Astrocyte of the spinal cord (primary cell): ENCODE measurements around the gene NUTM1.
A peak's percentile ranks its signal among the peaks of the same experiment; 100 is the strongest.
"Not testable (repeated sequence)": the region's sequence is repeated elsewhere in the genome, so short reads cannot be mapped to it uniquely, and the experiment has no call there.

Source experiments
- DNase-seq: peaks from one replicate; pipeline ENCODE4 v3.0.0; 2011; ENCODE audit warnings: low read depth, low spot score
- H3K4me3 ChIP-seq: 2 replicates; pipeline ENCODE4 v1.5.1; 2011; ENCODE audit warnings: low read depth, mild to moderate bottlenecking, low read length, moderate library complexity
- in situ Hi-C: cut with HindIII; loops from 2 replicates; pipeline ENCODE4 v1.10.0; 2017; ENCODE audit warnings: low sequenced_read_pairs
- TF ChIP-seq, protein P1 (sequence below): IDR thresholded peaks from 2 replicates; pipeline ENCODE4 v1.5.1; 2012; ENCODE audit warnings: low read depth, mild to moderate bottlenecking, low read length, inconsistent platforms

Gene NUTM1

DNA sequence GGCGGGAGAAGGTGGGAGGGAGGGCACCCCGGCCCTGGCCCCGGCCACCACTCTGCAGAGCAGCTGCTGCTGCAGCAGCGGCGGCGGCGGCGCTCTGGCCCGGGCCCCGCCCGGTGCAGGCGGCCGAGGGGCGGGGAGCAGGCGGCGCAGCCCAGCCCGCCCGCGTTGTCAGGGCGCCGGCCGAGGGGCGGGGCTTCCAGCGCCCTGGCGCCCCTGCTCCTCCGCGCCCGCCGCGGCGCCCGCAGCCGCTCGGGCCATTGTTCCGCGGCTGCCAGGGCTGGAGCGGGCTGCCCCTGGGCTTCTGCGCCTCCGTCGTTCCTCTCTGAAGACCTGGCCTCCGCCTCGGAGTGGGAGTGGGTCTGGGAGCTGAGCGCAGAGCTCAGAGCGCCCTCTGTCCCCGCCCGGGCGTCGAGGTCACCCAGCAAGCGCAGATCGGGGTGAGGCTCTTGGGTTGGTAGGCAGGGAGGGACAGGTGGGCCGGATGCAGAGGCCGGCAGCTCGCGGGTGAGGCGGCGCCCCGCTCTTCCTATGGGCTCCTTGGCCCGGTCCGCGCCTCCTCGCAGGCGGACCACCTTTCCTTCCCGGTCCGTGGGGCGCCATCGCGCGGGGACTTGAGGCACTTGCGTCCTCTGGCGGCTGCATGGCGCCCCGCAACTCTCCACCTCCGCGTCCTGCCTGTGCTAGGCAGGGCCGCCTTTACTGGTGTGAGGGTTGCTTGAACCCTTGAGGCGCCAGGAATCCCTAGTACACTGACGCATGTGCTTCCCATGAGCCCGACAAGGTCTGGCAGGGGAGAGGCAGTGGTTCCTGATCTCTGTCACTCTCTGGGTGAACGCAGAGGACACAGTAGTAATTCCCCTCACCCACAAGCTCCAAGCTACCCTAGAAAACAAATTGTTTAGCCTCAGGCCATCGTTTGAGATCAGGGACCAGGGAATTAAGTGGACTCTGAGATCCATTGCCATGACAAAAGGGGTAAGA, 24.3 kb downstream of the NUTM1 start, which contains the start of gene LPCAT4:
LPCAT4 (minus strand) TSS at position 96 of the 981 bp plus-strand sequence. CDS start 96 bp downstream, outside the sequence.
- peak; percentile 89 for DNase-seq
- H3K4me3 ChIP-seq, result peak within 1 kb of the TSS; percentile 83
- TF ChIP-seq, protein P1, sequence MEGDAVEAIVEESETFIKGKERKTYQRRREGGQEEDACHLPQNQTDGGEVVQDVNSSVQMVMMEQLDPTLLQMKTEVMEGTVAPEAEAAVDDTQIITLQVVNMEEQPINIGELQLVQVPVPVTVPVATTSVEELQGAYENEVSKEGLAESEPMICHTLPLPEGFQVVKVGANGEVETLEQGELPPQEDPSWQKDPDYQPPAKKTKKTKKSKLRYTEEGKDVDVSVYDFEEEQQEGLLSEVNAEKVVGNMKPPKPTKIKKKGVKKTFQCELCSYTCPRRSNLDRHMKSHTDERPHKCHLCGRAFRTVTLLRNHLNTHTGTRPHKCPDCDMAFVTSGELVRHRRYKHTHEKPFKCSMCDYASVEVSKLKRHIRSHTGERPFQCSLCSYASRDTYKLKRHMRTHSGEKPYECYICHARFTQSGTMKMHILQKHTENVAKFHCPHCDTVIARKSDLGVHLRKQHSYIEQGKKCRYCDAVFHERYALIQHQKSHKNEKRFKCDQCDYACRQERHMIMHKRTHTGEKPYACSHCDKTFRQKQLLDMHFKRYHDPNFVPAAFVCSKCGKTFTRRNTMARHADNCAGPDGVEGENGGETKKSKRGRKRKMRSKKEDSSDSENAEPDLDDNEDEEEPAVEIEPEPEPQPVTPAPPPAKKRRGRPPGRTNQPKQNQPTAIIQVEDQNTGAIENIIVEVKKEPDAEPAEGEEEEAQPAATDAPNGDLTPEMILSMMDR, result peak; percentile 89
- in situ Hi-C loops, result no loop called here

DNA sequence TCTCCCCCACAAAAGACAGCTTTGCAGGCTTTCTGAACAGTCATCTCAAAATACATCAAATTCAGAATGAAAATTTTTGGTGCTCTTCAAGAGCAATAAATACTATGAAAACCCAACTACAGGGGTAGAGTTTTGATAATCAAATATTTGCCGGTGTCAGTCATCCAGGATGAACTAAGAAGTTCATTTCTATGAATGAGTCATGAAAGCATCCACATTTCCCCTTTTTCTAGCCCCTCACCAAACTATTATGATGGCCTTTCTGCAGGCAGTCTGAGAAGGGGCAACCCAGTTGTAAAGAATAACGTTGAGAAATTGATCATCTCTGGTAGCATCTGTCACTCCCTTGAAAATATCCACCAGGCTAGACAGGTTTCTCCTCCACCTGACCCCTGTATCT, 27.0 kb downstream of the NUTM1 start:
- no peak overlapping the region for H3K4me3 ChIP-seq
- no peak for DNase-seq
- TF ChIP-seq, protein P1, result no peak
- in situ Hi-C loops, result no loop called here

DNA sequence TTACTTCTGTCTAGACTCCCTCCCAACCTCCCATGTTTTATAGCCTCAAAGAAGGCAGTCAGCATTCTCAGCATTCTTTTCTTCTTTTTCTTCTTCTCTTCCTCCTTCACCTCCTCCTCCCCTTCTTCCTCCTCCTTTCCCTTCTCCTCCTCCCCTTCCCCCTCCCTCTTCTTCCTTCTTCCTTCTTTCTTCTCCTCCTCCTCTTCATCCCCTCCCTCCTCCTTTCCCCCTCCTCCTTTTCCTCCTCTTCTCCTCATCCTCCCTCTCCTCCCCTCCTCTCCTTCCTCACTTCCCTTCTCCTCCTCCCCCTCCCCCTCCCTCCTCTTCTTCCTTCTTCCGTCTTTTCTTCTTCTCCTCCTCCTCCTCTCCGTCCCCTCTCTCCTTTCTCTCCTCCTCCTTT, 27.5 kb downstream of the NUTM1 start:
- H3K4me3 ChIP-seq, result no peak overlapping the region
- DNase-seq, result no peak
- in situ Hi-C loops, result no loop called here
- TF ChIP-seq, protein P1, result no peak

DNA sequence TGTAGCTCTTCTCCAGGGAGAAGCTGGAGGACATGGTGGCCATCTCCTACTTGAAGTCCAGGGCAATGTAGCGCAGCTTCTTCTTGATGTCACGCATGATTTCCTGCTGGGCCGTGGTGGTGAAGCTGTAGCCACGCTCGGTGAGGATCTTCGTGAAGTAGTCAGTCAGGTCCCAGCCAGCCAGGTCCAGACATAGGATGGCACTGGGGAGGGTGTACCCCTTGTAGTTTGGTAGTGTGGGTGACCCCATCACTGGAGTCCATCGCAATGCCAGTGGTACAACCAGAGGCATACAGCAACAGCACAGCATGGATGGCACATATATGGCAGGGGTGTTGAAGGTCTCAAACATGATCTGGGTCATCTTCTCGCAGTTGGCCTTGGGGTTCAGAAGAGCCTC, 30.8 kb downstream of the NUTM1 start:
- in situ Hi-C loops, result no loop called here
- DNase-seq, result no peak
- TF ChIP-seq, protein P1, result no peak
- H3K4me3 ChIP-seq, result no peak overlapping the region

DNA sequence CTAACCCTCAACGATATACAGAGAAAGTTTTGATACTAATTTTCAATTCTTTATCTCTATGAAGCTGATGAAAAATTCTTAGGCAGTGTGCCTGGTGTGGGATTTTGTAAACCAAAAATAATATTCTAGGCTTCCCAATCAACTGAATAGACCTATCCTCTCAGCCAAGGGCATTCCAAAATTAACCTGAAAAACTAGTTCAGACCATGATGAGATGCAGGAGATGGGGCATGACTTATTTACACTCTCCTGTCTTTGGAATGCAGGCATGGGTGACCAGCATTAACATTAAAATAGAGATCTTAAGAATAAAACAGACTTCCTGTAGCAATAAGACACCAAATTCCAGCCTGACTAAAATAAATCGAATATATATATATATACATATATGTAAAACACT, 31.7 kb downstream of the NUTM1 start:
- H3K4me3 ChIP-seq, result no peak overlapping the region
- TF ChIP-seq, protein P1, result no peak
- DNase-seq, result no peak
- in situ Hi-C loops, result no loop called here

DNA sequence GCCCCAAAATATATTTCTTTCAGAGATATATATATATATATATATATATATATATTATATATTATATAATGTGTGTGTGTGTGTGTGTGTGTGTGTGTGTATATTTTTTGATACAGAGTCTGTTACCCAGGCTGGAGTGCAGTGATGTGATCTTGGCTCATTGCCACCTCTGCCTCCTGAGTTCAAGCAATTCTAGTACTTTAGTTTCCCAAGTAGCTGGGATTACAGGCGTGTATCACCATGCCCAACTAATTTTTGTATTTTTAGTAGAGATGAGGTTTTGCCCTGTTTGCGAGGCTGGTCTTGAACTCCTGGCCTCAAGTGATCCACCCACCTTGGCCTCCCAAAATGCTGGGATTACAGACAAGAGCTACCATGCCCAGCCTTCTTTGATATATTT, 32.4 kb downstream of the NUTM1 start:
- DNase-seq, in situ Hi-C loops, H3K4me3 ChIP-seq: not testable (repeated sequence)

DNA sequence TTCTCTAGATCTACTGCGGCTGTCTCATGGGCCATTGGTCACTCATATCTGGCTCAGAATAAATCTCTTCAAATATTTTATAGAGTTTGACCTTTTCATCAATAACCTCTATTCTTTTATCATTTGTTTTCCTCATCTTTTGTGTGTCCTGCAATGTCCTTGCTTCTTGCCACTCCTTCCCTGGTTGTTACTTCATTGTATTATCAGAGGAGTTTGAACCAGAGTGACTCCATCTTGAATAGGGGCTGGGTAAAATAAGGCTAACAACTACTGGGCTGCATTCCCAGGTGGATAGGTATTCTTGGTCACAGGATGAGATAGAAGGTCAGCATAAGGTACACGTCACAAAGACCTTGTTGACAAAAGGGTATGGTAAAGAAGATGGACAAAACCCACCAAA, 33.7 kb downstream of the NUTM1 start:
- in situ Hi-C loops, result no loop called here
- no peak for DNase-seq
- TF ChIP-seq, protein P1, result no peak
- no peak overlapping the region for H3K4me3 ChIP-seq

DNA sequence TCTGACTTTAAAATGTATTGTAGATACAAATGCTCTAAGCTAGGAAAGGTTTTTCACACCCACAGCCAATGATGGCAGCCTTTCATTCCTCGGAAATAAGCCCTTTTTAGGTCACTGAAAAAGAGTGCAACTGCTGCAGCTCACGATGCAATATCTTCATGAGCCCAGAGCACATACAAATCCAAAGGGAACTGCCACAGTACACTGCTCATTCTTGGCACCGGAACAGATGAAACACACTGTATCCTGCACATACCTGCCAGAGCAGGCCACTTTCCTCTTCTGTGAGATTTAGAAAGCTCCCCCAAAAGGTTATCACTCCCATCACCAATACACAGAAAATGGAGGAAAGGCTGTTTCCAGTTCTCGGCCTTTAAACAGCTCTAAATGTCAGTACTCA, 37.4 kb downstream of the NUTM1 start:
- H3K4me3 ChIP-seq, DNase-seq, in situ Hi-C loops: not testable (repeated sequence)

DNA sequence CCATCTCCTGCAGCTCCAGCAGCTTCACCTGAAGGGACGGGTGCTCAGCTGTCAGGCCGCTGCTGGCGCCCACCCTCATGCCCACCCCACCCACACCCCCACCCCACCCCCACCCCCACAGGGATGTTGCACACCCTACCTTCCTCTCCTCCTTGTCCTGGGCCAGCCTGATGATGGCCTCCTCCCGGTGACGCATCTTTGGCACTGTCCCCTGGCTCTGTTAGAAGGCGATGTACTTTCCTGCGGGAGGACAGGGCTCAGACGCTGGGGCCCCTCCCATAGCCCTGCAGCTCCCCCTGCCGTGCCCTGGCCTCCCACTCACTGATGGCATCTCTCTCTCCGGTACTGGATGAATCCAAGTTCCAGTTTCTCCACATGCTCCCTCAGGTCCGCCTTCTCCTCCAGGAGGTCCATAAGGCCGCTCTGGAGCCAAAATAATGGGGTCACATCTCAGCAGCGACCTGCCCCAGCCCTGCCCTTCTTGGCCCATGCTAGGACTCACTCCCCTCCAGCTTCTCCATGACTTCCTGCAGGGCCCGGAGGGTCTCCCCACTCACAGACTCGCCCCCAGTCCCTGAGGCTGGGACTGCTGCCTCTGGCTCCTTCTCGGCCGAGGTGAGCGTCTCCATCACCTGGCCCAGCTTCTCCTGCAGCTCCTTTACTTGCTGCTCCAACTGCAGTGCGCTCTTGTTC, 38.9 kb downstream of the NUTM1 start:
- in situ Hi-C loops, H3K4me3 ChIP-seq: not testable (repeated sequence)

DNA sequence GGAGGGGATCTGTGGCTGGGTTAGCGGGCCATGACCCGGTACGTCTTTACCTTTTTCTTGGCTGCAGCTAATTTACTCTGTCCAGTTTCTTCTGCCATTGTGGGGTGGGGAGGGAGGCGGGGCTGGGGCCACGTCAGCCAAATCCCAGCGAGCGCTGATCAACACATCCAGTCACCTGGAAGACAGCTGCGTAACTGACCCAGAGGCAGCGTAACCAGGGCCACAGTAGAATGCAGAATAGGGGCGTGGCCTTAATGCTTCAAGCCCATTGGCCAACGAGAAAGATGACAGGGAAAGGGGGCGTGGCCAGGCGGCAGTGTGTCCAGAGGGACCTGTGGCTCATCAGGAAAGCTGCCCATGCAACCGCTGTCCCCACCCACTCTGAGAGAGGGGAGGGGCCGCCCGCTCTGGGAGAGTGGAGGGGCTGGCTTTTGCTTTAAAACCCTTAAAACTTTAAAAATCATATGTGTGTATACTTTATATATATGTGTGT, 46.5 kb downstream of the NUTM1 start:
- in situ Hi-C loops, DNase-seq, H3K4me3 ChIP-seq: not testable (repeated sequence)

More for the DNA sequence above, 38.9 kb downstream of the NUTM1 start:
- DNase-seq, result not testable (repeated sequence)
